Breast epithelium (tissue), 3 donors: ENCODE data around the gene DYNC1I1.

Experiments
- POLR2AphosphoS5 ChIP-seq, 3 donors: sonication (generic); formaldehyde crosslinking; IDR thresholded peaks; one replicate each; pipeline ENCODE4 v1.6.1; 2017; ENCODE audit warnings: antibody characterized with exemption in 3 of 3
- TF ChIP-seq, protein P1 (sequence below), 3 donors: fragments of 450-650 bp; IDR thresholded peaks; one replicate each; pipeline ENCODE4 v1.5.1; 2016 to 2017; ENCODE audit warnings: antibody characterized with exemption in 3 of 3, mild to moderate bottlenecking in 3 of 3, moderate library complexity in 3 of 3

- TF ChIP-seq, protein P1, sequence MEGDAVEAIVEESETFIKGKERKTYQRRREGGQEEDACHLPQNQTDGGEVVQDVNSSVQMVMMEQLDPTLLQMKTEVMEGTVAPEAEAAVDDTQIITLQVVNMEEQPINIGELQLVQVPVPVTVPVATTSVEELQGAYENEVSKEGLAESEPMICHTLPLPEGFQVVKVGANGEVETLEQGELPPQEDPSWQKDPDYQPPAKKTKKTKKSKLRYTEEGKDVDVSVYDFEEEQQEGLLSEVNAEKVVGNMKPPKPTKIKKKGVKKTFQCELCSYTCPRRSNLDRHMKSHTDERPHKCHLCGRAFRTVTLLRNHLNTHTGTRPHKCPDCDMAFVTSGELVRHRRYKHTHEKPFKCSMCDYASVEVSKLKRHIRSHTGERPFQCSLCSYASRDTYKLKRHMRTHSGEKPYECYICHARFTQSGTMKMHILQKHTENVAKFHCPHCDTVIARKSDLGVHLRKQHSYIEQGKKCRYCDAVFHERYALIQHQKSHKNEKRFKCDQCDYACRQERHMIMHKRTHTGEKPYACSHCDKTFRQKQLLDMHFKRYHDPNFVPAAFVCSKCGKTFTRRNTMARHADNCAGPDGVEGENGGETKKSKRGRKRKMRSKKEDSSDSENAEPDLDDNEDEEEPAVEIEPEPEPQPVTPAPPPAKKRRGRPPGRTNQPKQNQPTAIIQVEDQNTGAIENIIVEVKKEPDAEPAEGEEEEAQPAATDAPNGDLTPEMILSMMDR (IDR thresholded peaks at IDR 0.05): no peak
- TF ChIP-seq POLR2AphosphoS5 (IDR thresholded peaks at IDR 0.05): no peak
Measured at GRCh38 chr7:95906851-95907250, 134.5 kb downstream of the DYNC1I1 start.
